ENCODE data around the gene EMP3. TPM values are rescaled to one million over a fixed set of nuclear protein-coding genes. Genes with fewer than 3 reads are reported as not detected.

Gene EMP3
- total and polyA plus RNA-seq, 9 of the 15 experiments (the other 6 are each of a cell fraction or from before 2014, with no cell fraction given) = 123 to 386 (median 296) TPM

DNA sequence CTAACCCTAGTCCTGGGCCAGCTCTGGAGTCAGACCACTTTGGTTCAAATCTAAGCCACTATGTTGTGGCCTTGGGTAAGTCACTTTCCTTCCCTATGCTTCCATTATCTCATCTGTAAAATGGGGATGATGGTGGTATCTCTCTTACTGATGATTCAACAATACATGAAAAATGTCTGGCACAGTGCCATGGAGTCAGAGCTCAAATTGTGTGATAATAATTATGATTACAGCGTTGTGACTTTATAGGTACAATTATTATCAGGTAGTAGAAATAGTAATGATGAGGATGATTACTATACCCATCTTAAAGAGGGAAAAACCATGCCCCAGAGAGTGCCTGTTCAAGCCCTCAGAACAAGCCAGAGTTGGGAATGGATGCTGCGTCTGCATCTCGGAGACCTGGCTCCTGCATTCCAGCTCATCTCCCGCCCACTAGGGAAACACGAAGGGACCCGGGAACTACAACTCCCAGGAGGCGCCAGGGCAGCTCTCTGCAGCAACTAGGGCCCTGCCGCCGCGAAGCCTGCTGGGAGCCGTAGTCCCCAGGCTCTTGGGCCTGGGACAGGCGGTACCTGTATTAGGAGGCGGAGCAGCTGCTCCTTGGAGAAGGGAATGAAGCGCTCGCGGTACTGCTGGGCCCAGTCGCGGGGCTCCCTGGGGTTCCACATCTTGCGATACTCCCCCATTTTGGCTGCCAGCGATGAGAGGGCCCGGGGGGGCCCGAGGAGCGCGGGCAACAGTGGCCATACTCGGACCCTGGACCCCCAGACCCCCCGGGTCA lies 37.6 kb downstream of the EMP3 start (continued):
- TF ChIP-seq, protein P1, sequence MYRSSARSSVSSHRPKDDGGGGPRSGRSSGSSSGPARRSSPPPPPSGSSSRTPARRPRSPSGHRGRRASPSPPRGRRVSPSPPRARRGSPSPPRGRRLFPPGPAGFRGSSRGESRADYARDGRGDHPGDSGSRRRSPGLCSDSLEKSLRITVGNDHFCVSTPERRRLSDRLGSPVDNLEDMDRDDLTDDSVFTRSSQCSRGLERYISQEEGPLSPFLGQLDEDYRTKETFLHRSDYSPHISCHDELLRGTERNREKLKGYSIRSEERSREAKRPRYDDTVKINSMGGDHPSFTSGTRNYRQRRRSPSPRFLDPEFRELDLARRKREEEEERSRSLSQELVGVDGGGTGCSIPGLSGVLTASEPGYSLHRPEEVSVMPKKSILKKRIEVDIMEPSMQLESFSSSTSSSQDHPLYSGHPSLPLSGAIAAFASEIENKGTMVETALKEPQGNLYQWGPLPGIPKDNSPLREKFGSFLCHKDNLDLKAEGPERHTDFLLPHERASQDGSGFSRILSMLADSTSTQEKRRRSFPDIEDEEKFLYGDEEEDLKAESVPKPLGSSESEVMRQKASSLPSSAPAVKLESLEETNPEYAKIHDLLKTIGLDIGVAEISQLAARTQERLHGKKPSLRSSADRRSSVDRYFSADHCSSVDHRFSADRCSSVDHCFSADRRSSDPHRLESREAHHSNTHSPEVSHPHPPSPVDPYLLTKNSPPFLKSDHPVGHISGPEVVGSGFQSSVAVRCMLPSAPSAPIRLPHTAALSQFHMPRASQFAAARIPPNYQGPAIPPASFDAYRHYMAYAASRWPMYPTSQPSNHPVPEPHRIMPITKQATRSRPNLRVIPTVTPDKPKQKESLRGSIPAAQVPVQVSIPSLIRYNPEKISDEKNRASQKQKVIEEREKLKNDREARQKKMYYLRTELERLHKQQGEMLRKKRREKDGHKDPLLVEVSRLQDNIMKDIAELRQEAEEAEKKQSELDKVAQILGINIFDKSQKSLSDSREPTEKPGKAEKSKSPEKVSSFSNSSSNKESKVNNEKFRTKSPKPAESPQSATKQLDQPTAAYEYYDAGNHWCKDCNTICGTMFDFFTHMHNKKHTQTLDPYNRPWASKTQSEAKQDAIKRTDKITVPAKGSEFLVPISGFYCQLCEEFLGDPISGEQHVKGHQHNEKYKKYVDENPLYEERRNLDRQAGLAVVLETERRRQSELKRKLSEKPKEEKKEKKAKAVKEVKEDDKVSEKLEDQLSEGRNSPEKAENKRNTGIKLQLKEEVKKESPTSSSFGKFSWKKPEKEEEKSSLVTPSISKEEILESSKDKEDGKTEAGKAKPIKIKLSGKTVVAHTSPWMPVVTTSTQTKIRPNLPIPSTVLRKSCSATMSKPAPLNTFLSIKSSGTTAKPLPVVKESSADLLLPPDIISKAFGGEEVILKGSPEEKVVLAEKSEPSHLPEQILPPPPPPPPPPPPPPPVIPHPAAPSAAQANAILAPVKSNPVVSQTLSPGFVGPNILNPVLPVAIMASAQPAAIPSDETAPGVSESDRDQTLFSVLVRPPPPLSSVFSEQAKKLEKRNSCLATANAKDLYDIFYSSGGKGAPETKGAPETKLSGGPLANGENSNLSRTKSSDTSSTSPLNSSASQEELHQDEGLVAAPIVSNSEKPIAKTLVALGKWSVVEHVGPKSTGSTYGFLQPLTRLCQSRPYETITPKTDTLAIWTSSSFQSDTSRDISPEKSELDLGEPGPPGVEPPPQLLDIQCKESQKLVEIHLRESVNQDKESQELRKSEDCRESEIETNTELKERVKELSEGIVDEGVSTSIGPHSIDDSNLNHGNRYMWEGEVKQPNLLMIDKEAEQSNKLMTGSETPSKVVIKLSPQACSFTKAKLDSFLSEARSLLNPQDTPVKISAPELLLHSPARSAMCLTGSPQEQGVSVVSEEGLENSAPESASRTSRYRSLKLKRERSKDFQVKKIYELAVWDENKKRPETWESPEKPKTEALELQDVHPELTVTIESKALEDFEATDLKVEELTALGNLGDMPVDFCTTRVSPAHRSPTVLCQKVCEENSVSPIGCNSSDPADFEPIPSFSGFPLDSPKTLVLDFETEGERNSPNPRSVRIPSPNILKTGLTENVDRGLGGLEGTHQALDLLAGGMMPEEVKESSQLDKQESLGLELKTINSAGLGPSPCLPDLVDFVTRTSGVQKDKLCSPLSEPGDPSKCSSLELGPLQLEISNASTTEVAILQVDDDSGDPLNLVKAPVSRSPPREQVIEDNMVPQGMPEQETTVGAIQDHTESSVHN (IDR thresholded peaks at IDR 0.05; ENCODE audit: borderline replicate concordance in 1 of 2, low read depth in 1 of 2) = no peak
- TF ChIP-seq TEAD2 (tag; IDR thresholded peaks at IDR 0.05) (peak; percentile 94), ZNF143 (CRISPR knock-in tag; IDR thresholded peaks at IDR 0.05) (peak; percentile 100), TRIM24 (IDR thresholded peaks at IDR 0.05) (no peak), TAF9B (IDR thresholded peaks at IDR 0.05; ENCODE audit: partially characterized antibody) (no peak), PRMT5 (CRISPR knock-in tag; IDR thresholded peaks at IDR 0.05) (no peak), SMAD2 (IDR thresholded peaks at IDR 0.05; ENCODE audit: low read depth, low read length) (peak; percentile 77; the same call in 1 of the 2 replicates), TCFL5 (CRISPR knock-in tag; conservative IDR thresholded peaks at IDR 0.05) (no peak), RUNX1 (IDR thresholded peaks at IDR 0.05; ENCODE audit: low read depth) (no peak), POLR2A (conservative IDR thresholded peaks at IDR 0.05) (peak; percentile 64; the same call in 1 of the 2 replicates), ZNF165 (CRISPR knock-in tag; IDR thresholded peaks at IDR 0.05; ENCODE audit: borderline replicate concordance) (no peak), BDP1 (IDR thresholded peaks at IDR 0.05; ENCODE audit: insufficient read depth, insufficient read length) (no peak)
- TF ChIP-seq, protein P2, sequence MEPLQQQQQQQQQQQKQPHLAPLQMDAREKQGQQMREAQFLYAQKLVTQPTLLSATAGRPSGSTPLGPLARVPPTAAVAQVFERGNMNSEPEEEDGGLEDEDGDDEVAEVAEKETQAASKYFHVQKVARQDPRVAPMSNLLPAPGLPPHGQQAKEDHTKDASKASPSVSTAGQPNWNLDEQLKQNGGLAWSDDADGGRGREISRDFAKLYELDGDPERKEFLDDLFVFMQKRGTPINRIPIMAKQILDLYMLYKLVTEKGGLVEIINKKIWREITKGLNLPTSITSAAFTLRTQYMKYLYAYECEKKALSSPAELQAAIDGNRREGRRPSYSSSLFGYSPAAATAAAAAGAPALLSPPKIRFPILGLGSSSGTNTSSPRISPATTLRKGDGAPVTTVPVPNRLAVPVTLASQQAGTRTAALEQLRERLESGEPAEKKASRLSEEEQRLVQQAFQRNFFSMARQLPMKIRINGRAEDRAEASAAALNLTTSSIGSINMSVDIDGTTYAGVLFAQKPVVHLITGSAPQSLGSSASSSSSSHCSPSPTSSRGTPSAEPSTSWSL (CRISPR knock-in tag; IDR thresholded peaks at IDR 0.05; ENCODE audit: borderline replicate concordance) = 0 out of 2 replicates have a peak, but pooled peaks have one; percentile 52
- TF ChIP-seq, protein P3, sequence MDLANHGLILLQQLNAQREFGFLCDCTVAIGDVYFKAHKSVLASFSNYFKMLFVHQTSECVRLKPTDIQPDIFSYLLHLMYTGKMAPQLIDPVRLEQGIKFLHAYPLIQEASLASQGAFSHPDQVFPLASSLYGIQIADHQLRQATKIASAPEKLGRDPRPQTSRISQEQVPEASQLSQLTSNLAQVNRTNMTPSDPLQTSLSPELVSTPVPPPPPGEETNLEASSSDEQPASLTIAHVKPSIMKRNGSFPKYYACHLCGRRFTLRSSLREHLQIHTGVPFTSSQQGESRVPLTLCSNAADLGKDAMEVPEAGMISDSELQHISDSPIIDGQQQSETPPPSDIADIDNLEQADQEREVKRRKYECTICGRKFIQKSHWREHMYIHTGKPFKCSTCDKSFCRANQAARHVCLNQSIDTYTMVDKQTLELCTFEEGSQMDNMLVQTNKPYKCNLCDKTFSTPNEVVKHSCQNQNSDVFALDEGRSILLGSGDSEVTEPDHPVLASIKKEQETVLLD (IDR thresholded peaks at IDR 0.05) = no peak
- TF ChIP-seq, protein P4, sequence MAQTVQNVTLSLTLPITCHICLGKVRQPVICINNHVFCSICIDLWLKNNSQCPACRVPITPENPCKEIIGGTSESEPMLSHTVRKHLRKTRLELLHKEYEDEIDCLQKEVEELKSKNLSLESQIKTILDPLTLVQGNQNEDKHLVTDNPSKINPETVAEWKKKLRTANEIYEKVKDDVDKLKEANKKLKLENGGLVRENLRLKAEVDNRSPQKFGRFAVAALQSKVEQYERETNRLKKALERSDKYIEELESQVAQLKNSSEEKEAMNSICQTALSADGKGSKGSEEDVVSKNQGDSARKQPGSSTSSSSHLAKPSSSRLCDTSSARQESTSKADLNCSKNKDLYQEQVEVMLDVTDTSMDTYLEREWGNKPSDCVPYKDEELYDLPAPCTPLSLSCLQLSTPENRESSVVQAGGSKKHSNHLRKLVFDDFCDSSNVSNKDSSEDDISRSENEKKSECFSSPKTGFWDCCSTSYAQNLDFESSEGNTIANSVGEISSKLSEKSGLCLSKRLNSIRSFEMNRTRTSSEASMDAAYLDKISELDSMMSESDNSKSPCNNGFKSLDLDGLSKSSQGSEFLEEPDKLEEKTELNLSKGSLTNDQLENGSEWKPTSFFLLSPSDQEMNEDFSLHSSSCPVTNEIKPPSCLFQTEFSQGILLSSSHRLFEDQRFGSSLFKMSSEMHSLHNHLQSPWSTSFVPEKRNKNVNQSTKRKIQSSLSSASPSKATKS (CRISPR knock-in tag; IDR thresholded peaks at IDR 0.05) = no peak

All from K562 (cell line).